SK-N-SH (cell line): ENCODE measurements around the gene FANCI. TPM values are rescaled to one million over a fixed set of nuclear protein-coding genes. Genes with fewer than 3 reads are reported as not detected.

Source experiments
- CTCF ChIA-PET: fragments of 300-600, 350-600 bp; formaldehyde crosslinking; extraction: SDS; loops from one replicate; lab custom pipeline; 2021; lab: Yijun Ruan, JAX
- POLR2A ChIA-PET: fragments of 350-600 bp; sonication (Branson Sonifier 250); formaldehyde crosslinking; extraction: SDS; loops from one replicate; lab custom pipeline; 2020; ENCODE audit warnings: antibody characterized with exemption, inconsistent platforms; lab: Yijun Ruan, JAX
- DNase-seq: peaks from one replicate; pipeline ENCODE4 v3.0.0; 2012
- H2AFZ ChIP-seq: fragments of 200-600 bp; sonication (generic); 2 replicates; pipeline ENCODE4 v1.8.1; 2016; ENCODE audit warnings: antibody characterized with exemption, mild to moderate bottlenecking, low read depth
- H3F3A ChIP-seq: fragments of 200-600 bp; sonication (generic); replicated peaks from 2 replicates; pipeline ENCODE3; 2016; ENCODE audit warnings: antibody characterized with exemption, mild to moderate bottlenecking; ENCODE audit not compliant: insufficient read depth
- H3K27ac ChIP-seq, 2 experiments: fragments of 200-500 bp in 1 of 2; fragments of 200-600 bp in 1 of 2; sonication (Bioruptor generic) in 1 of 2; sonication (generic), shearing (Covaris generic) in 1 of 2; 2 replicates each; pipeline versions ENCODE4 v1.5.1 to v1.6.1; 2014 to 2016; ENCODE audit warnings: low read depth in 2 of 2, inconsistent platforms in 1 of 2, low read length in 1 of 2, mild to moderate bottlenecking in 1 of 2, mixed read lengths in 1 of 2
- H3K27me3 ChIP-seq: fragments of 200-600 bp; sonication (generic), shearing (Covaris generic); 2 replicates; pipeline ENCODE4 v1.6.1; 2016; ENCODE audit warnings: mixed run types; ENCODE audit not compliant: insufficient read depth
- H3K36me3 ChIP-seq, 2 experiments: fragments of 200-500 bp in 1 of 2; fragments of 200-600 bp in 1 of 2; sonication (Bioruptor generic) in 1 of 2; sonication (generic) in 1 of 2; replicated peaks in 1 of 2; 2 replicates each; pipeline versions ENCODE3 to v1.5.1; 2014 to 2016; ENCODE audit warnings: low read length in 1 of 2, mild to moderate bottlenecking in 1 of 2; ENCODE audit not compliant: insufficient read depth in 2 of 2, control insufficient read depth in 1 of 2
- H3K4me1 ChIP-seq, 2 experiments: fragments of 200-500 bp in 1 of 2; fragments of 200-600 bp in 1 of 2; sonication (Bioruptor generic) in 1 of 2; sonication (generic), shearing (Covaris generic) in 1 of 2; 2 replicates each; pipeline versions ENCODE4 v1.5.1 to v1.6.1; 2014 to 2016; ENCODE audit warnings: low read depth in 1 of 2, low read length in 1 of 2, mixed run types in 1 of 2; ENCODE audit not compliant: insufficient read depth in 2 of 2, control insufficient read depth in 1 of 2
- H3K4me2 ChIP-seq: fragments of 200-600 bp; sonication (generic), shearing (Covaris generic); 2 replicates; pipeline ENCODE4 v1.6.1; 2017; ENCODE audit warnings: mixed run types
- H3K4me3 ChIP-seq, 2 experiments: fragments of 200-500 bp in 1 of 2; fragments of 200-600 bp in 1 of 2; sonication (Bioruptor generic) in 1 of 2; sonication (generic), shearing (Covaris generic) in 1 of 2; 2 replicates each; pipeline versions ENCODE4 v1.5.1 to v1.8.1; 2014 to 2016; ENCODE audit warnings: low read depth in 2 of 2, inconsistent platforms in 1 of 2, low read length in 1 of 2, mild to moderate bottlenecking in 1 of 2, mixed read lengths in 1 of 2, moderate library complexity in 1 of 2
- H3K79me2 ChIP-seq: fragments of 200-600 bp; sonication (generic); 2 replicates; pipeline ENCODE4 v1.8.1; 2017; ENCODE audit warnings: mild to moderate bottlenecking; ENCODE audit not compliant: insufficient read depth
- H3K9ac ChIP-seq: fragments of 200-600 bp; sonication (generic); 2 replicates; pipeline ENCODE4 v1.6.1; 2017; ENCODE audit warnings: mixed run types
- H3K9me2 ChIP-seq: fragments of 200-600 bp; sonication (generic); 2 replicates; pipeline ENCODE4 v1.6.1; 2017; ENCODE audit warnings: mixed run types
- H3K9me3 ChIP-seq: fragments of 200-600 bp; sonication (generic); 2 replicates; pipeline ENCODE4 v1.6.1; 2017; ENCODE audit warnings: mixed run types, mild to moderate bottlenecking, moderate library complexity
- H4K20me1 ChIP-seq: fragments of 200-600 bp; sonication (generic); 2 replicates; pipeline ENCODE4 v1.6.1; 2017; ENCODE audit warnings: mild to moderate bottlenecking, mixed run types; ENCODE audit not compliant: insufficient read depth
- CHD2 ChIP-seq: fragments of 150-350 bp; IDR thresholded peaks from 2 replicates; pipeline ENCODE4 v1.6.1; 2018; ENCODE audit warnings: low read length; ENCODE audit not compliant: partially characterized antibody
- ELF1 ChIP-seq: IDR thresholded peaks from 2 replicates; pipeline ENCODE4 v1.4.0; 2012
- EZH2phosphoT487 ChIP-seq: fragments of 200-600 bp; sonication (generic); IDR thresholded peaks from 2 replicates; pipeline ENCODE4 v1.6.1; 2017; ENCODE audit warnings: low read depth, mixed run types, mild to moderate bottlenecking, antibody characterized with exemption, moderate library complexity, borderline replicate concordance
- FOSL2 ChIP-seq: IDR thresholded peaks from 2 replicates; pipeline ENCODE4 v1.4.0; 2012; ENCODE audit warnings: low read depth, mild to moderate bottlenecking, moderate library complexity, borderline replicate concordance
- FOXJ3 ChIP-seq: sonication (generic); formaldehyde crosslinking; IDR thresholded peaks from 2 replicates; pipeline ENCODE4 v1.5.1; 2020; ENCODE audit warnings: mild to moderate bottlenecking, missing genetic modification reagents
- JUND ChIP-seq: IDR thresholded peaks from 2 replicates; pipeline ENCODE4 v1.4.0; 2012
- MEF2A ChIP-seq: IDR thresholded peaks from 2 replicates; pipeline ENCODE4 v1.4.0; 2012; ENCODE audit warnings: low read depth, borderline replicate concordance
- REST ChIP-seq: IDR thresholded peaks from 2 replicates; pipeline ENCODE4 v1.6.1; 2012; ENCODE audit warnings: mild to moderate bottlenecking, low read depth, low read length, moderate library complexity
- SIN3A ChIP-seq: IDR thresholded peaks from 2 replicates; pipeline ENCODE4 v1.6.1; 2012; ENCODE audit warnings: low read depth, mild to moderate bottlenecking, low read length, moderate library complexity, borderline replicate concordance
- TEAD4 ChIP-seq: IDR thresholded peaks from 2 replicates; pipeline ENCODE4 v1.4.0; 2012; ENCODE audit warnings: mild to moderate bottlenecking, borderline replicate concordance; ENCODE audit not compliant: insufficient read depth
- ZBTB33 ChIP-seq: IDR thresholded peaks from 2 replicates; pipeline ENCODE4 v1.4.0; 2012; ENCODE audit warnings: low read depth, borderline replicate concordance
- WGBS: methylation state at CpG from one replicate; pipeline ENCODE4 v1.1.6; 2017; ENCODE audit warnings: low lambda C conversion rate; 5-methylcytosine and 5-hydroxymethylcytosine counted together
- polyA plus RNA-seq, 3 experiments: library from polyadenylated mRNA; depleted of rRNA; stranded (reverse); fragments of >200 nt; gene quantifications; 2 replicates each; pipeline ENCODE4 v1.2.3, GENCODE V29; 2012
- TF ChIP-seq, protein P1 (sequence below): IDR thresholded peaks from 2 replicates; pipeline ENCODE4; 2012
- TF ChIP-seq, protein P2 (sequence below): IDR thresholded peaks from 2 replicates; pipeline ENCODE4 v1.4.0; 2012; ENCODE audit warnings: low read depth

FANCI gene
- polyA plus RNA-seq, 1 of the 3 experiments (the other 2 are of a cell fraction): 13.2 TPM

GRCh38 chr15:89359471-89360293 lies 115.9 kb downstream of the FANCI start:
- Histone ChIP-seq H3K9me2 (no peaks in the 10 kb centered on the region), H3K4me3 (no peak overlapping the region), H3K9me3 (no peaks in the 10 kb centered on the region), H3K4me2 (peak overlapping the region; percentile 94; the same call in 1 of the 2 replicates), H3K27me3 (peaks cover 40% of the 10 kb centered on the region; the same call in 1 of the 2 replicates), H2AFZ (no peak overlapping the region), H3K79me2 (no peaks in the 10 kb centered on the region), H3K36me3 (no peaks in the 10 kb centered on the region), H3K4me1 (peaks cover 0 to 43% of the 10 kb centered on the region in 2 experiments; a peak in 2 of 4 replicates), H3K27ac (no peak overlapping the region), H3F3A (peaks cover 6% of the 10 kb centered on the region), H3K9ac (no peak overlapping the region)
- CTCF ChIA-PET: interaction anchor here (0.8 to 23.0 kb wide), 38 partner anchors 8 to 302 kb away, joined by 3 to 766 read pairs (median 13); partner anchors contain the start of gene POLG
- DNase-seq: no peak
- WGBS: 67% methylated on average over 22 of the region's 32 CpGs
- TF ChIP-seq, protein P1, sequence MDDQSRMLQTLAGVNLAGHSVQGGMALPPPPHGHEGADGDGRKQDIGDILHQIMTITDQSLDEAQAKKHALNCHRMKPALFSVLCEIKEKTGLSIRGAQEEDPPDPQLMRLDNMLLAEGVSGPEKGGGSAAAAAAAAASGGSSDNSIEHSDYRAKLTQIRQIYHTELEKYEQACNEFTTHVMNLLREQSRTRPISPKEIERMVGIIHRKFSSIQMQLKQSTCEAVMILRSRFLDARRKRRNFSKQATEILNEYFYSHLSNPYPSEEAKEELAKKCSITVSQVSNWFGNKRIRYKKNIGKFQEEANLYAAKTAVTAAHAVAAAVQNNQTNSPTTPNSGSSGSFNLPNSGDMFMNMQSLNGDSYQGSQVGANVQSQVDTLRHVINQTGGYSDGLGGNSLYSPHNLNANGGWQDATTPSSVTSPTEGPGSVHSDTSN: no peak
- TF ChIP-seq, protein P2, sequence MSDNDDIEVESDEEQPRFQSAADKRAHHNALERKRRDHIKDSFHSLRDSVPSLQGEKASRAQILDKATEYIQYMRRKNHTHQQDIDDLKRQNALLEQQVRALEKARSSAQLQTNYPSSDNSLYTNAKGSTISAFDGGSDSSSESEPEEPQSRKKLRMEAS: no peak
- TF ChIP-seq FOXJ3 (no peak), ELF1 (no peak), MEF2A (no peak), CHD2 (no peak)
- TF ChIP-seq, all 33 proteins: peak for 0
- H4K20me1 ChIP-seq: peaks cover 15% of the 10 kb centered on the region; the same call in 1 of the 2 replicates
- POLR2A ChIA-PET: interaction anchor here (1.3 to 1.6 kb wide), 3 partner anchors 30 to 113 kb away, joined by 3 to 7 read pairs (median 6); no protein-coding TSS in a partner anchor

- H3K9me2 ChIP-seq: no peaks in the 10 kb centered on the region
- H3K9me3 ChIP-seq: no peaks in the 10 kb centered on the region
- no peak overlapping the region for H3K9ac ChIP-seq
- H3K4me3 ChIP-seq: no peak overlapping the region
- DNase-seq: no peak
- H3K79me2 ChIP-seq: no peaks in the 10 kb centered on the region
- peaks cover 6% of the 10 kb centered on the region for H3F3A ChIP-seq
- no peak overlapping the region for H3K4me2 ChIP-seq
- peaks cover 45% of the 10 kb centered on the region for H3K27me3 ChIP-seq
- peaks cover 15% of the 10 kb centered on the region; the same call in 1 of the 2 replicates for H4K20me1 ChIP-seq
- H2AFZ ChIP-seq: no peak overlapping the region
- peaks cover 0 to 51% of the 10 kb centered on the region in 2 experiments; a peak in 2 of 4 replicates for H3K4me1 ChIP-seq
- no peaks in the 10 kb centered on the region for H3K36me3 ChIP-seq
- ChIA-PET CTCF (interaction anchor here (1.1 to 23.0 kb wide), 14 partner anchors 7 to 153 kb away, joined by 3 to 766 read pairs (median 41); partner anchors contain the start of gene POLG), POLR2A (interaction anchor here (1.4 kb wide), 1 partner anchor 29 kb away, joined by 7 read pairs; no protein-coding TSS in a partner anchor)
- 84% methylated on average over 29 of the region's 31 CpGs for WGBS
- H3K27ac ChIP-seq: no peak overlapping the region
- no peak for TF ChIP-seq ELF1
- no peak for TF ChIP-seq REST
- TF ChIP-seq SIN3A: no peak
- no peak for TF ChIP-seq TEAD4
- no peak for TF ChIP-seq JUND
- TF ChIP-seq FOSL2: no peak
- TF ChIP-seq CHD2: no peak
- TF ChIP-seq EZH2phosphoT487: no peak
- no peak for TF ChIP-seq FOXJ3
- TF ChIP-seq, protein P1: no peak
- TF ChIP-seq, protein P2: no peak
- no peak for TF ChIP-seq ZBTB33
These were observed 116.7 kb downstream of the FANCI start for GRCh38 chr15:89360294-89360971.
